HG03175 (cell line): ENCODE results near the gene MYH14.

ENCODE experiments used
- ATAC-seq: cut with Tn5 transposase; IDR thresholded peaks from one replicate; pipeline ENCODE4 v1.9.1; 2021; ENCODE audit warnings: mild to moderate bottlenecking, moderate library complexity; ENCODE audit not compliant: unreplicated experiment

MYH14 gene

DNA sequence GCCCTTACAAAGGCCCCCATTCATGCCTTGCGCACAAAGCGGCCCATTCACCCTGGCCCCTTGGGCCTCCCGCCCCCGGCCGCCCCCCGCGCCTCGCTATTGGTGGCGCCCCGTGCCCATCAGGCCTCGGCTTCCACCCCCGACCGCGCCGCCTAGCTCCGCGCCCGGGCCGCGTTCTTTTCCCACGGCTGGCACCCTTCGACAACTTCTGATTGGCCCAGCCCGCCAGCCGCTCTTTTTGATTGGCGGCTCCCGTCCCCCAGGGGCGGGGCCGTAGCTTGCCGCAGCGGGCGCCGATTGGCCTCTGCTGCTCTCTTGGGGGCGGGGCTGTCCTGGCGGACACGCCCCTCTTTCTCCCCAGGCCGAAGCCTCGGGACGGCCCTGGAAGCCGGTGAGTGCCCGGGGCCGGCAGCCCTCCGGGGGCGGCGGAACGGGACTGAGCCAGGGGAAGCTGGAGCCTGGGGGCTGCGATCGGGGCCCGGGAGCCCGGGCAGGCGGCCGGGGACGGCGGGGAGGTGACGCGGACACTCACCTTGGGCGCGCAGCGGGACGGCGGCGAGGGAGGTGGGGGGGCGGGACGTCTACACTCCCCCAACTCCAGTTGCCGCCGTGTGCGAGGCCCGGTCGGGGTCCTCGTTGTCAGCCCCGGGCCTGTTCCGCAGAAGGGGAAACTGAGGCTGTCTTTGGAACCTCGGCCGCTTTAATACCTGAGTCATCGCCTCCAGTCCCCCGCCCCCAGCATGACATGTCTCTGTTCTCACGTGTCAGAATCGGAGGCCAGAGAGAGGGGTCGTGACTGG, at the start of gene MYH14:
MYH14 (plus strand) TSS at position 342 of the 800 bp plus-strand sequence. CDS start 6,744 bp downstream, outside the sequence.
- ATAC-seq = no peak

DNA sequence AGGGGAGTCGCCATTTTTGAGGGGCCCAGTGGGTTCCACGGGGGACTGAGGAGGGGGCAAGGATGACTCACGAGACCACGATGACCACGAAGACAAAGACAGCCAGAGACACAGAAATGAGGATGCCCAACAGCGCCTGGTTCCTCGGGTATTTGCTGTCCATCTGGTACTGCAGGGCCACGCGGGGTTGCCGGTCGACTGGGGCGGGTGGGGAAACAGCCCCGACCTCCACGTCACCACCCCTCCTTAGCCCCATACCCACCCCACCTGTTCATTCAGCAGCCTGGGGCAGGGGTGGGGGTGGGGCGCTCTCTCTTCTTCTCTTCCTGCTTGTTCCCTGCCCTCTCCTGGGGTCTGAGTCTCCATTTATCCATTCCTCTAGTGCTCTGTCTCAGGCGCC, 48.9 kb upstream of the MYH14 start:
- no peak for ATAC-seq

GRCh38 chr19:50155520-50156109, 47.8 kb upstream of the MYH14 start:
- ATAC-seq = no peak

DNA sequence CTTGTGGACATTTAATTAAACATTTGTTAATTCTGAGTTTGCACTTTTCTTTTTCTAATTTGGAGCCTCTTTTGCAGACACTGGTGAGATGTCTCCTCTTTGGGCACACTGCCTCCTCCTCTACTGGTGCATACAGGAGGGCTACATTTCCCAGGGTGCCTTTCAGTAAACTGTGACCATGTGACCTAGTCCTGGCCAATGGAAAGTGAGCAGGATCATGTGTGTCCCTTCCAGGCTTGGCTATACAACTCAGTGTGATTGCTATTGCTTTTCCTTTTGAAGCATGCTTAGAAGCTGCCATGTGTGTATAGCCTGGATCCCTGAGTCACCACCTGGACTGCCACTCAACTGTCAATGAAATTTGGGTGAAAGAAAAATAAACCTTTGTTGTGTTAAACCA, 44.8 kb upstream of the MYH14 start:
- ATAC-seq = no peak

DNA sequence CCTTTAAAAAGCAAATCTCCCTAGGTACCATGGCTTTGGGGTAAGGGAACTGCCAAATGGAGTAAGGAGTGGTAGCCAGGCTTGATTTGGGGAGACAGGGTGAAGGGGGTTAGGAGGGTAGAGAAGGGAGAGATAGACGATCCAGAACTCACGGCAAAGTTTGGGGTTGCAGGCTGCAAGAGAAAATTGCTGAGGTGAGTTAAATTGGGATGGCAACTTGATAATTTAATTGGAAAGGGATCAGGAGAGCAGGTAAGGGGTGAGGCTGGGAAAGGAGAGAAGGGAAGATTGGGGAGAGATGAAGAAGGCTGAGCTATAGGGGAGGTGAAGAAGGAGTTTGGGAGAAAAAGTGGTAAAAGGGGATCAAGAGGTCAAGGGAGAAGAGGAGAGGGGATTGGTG, 44.3 kb upstream of the MYH14 start:
- no peak for ATAC-seq

DNA sequence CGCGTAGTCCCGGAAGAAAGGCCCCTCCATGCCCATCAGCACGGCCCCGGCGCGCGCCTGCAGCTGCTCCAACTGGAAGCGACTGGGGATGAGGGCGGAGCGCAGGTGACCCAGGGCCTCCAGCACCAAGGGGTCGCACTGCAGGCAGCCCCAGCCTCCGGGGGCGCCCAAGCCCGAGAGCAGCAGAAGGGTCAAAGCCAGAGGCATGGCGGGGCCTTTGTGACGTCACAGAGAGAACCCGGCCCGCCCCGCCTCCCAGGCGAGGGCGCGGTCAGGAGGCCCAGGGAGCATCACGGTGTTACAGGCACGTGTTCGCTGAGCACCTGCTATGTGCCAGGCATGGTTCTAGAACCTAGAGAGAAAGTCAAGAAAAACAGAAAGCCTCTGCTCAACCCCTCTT, 40.4 kb upstream of the MYH14 start, which contains the start of gene IZUMO2:
IZUMO2 (minus strand) TSS at position 294 of the 400 bp plus-strand sequence; CDS start at position 207, 87 bp downstream.
- ATAC-seq = no peak

- ATAC-seq = no peak
Measured at GRCh38 chr19:50167314-50167721, 36.1 kb upstream of the MYH14 start.

GRCh38 chr19:50171752-50172151, 31.7 kb upstream of the MYH14 start:
- ATAC-seq = no peak

GRCh38 chr19:50172726-50173125, 30.7 kb upstream of the MYH14 start:
- no peak for ATAC-seq

DNA sequence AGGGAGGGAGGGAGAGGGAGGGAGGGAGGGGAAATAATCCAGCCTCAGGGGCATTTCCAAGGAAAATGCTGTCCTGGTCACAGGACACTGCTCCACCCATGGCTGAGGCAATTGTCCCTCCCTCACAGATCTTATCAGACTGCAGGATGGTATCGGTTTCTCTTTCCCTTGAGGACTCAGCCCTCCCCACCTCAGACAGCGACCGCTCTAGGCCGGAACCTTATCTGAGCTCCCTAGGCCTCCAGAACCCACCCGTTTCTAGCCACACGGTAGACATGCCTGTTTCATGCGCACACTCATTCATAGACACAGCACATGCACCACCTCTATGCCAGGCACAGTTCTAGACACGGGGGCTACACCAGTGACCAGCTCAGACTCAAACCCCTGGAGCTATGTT, 30.3 kb upstream of the MYH14 start:
- no peak for ATAC-seq

GRCh38 chr19:50174100-50174793, 29.2 kb upstream of the MYH14 start:
- no peak for ATAC-seq

GRCh38 chr19:50175924-50176323, 27.5 kb upstream of the MYH14 start:
- no peak for ATAC-seq

DNA sequence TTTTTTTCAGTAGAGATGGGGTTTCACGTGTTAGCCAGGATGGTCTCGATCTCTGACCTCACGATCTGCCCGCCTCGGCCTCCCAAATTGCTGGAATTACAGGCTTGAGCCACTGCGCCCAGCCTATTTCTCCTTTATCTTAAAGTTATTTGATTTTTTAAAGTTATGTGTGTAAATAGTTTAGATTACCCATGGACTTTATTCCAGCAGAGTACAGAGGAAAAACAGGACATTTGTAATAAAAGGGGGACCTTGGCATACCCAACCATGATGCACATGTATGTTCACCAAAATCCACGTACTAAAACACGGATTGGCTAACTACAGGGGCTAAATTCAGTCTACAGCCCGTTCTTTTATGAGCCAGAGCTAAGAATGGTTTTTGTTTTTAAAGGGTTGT, 26.6 kb upstream of the MYH14 start:
- no peak for ATAC-seq

DNA sequence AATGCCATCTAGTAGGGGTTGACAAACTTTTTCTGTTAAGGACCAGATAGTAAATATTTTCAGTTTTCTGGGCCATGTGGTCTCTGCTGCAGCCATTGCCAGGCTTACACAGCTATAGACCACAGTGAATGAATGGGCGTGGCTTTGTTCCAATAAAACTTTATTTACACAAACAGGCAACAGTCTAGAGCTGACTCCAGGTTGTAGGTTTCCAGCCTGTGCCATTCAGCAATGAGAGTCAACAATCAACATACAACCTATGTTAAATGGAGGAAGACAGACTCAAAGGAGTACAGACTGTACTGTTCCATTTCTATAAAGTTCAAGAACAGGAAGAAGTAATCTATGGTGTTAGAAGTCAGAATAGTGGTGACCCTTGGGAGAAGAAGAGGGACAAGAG, 25.1 kb upstream of the MYH14 start:
- no peak for ATAC-seq

- no peak for ATAC-seq
Measured at GRCh38 chr19:50178859-50179537, 24.4 kb upstream of the MYH14 start.

DNA sequence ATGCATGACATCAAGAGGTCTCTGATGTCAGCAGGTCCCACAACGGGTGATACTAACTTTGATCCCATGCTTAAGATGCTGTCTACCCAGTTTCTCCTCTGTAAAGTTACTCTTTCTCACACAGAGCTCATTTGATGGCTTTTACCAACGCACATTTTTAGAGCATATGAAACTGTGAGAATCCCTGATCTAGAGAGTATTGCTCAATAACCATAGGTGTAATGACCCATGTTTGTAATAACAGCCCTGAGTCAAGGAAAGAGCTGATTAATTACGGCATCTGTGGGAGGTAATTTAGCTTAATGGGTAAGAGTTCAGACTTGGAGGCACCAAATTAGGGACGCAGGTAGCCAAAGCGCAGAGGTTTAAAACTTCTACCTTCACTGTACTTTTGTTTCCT, 22.3 kb upstream of the MYH14 start:
- ATAC-seq = no peak

DNA sequence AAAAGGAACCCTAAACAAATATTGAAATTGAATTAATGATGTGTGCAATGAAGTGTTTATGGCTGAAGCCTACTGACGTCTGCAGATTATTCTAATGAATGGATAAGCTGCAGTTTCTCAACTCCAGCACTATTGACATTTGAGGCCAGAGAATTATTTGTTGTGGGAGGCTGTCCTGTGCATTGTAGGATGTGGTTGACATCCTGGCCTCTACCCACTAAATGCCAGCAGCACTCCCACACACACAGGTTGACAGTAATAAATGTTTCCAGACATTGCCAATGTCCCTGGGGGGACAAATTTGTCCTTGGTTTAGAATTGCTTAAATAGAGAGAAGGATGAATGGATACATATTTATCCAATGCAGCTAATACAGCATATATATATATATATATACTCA, 19.2 kb upstream of the MYH14 start:
- no peak for ATAC-seq

- ATAC-seq = no peak
Measured at GRCh38 chr19:50187937-50188336, 15.5 kb upstream of the MYH14 start.

DNA sequence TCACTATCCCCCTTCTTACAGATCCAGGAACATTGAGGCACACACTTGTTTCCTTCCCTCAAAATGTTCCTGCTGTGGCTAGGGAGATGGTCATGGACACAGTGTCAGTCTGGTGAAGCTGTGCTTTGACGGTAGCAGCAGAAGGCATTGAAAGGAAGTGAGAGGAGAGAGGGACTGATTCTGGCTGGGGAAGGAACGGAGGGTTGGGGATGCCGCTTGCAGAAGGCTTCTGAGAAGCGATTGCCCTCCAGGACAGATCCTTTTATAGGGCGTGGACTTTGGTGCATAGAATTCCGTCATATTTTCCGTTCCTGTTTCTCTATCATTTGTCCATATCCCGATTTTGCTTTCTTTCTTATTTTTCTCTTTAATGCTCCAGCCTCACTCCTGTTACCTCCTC, 14.1 kb upstream of the MYH14 start:
- ATAC-seq = no peak

DNA sequence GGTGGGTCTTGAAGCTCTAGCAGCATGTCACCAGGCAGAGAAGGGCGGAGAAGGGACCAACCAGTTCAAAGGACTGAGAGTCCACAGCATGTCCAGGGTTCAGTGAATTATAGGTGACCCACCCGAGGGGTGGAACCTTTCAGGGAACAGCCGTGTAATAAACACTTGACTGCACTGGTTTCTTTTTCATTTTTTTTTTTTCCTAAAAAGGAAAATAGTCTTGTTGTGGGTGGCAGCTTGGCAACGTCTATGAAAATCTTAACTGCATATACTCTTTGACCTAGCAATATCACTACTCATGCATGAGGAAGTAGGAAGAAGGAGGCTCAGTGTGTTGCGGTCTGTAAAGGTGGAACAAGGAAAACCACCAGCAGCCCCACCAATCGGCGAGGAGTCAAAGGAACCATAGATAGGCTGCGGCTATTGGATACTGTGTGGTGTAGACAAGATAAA, 13.0 kb upstream of the MYH14 start:
- ATAC-seq = no peak

- no peak for ATAC-seq
Measured at GRCh38 chr19:50191216-50191615, 12.2 kb upstream of the MYH14 start.
